CD4-positive, alpha-beta memory T cell (primary cell): Measurements from ENCODE around the gene PNMT. TPM values are rescaled to one million over a fixed set of nuclear protein-coding genes. Genes with fewer than 3 reads are reported as not detected.
"Not testable (repeated sequence)": the region's sequence is repeated elsewhere in the genome, so short reads cannot be mapped to it uniquely, and the experiment has no call there.

Source experiments
- CTCF ChIA-PET: fragments of 350-600 bp; sonication (Branson Sonifier 250); formaldehyde crosslinking; loops from one replicate; lab custom pipeline; 2021; ENCODE audit warnings: inconsistent platforms; ENCODE audit not compliant: partially characterized antibody; lab: Charles Lee
- POLR2A ChIA-PET: fragments of 350-600 bp; sonication (Branson Sonifier 250); formaldehyde crosslinking; loops from one replicate; lab custom pipeline; 2021; ENCODE audit not compliant: partially characterized antibody; lab: Charles Lee
- DNase-seq, 5 donors: peaks; one replicate each; pipeline versions ENCODE4 v3.0.0 to v3.0.0-alpha.2; 2020 to 2022; ENCODE audit warnings: mixed read lengths in 1 of 5
- H3K27ac ChIP-seq: one replicate; pipeline ENCODE4 v1.7.0; 2013; ENCODE audit warnings: low read depth, low read length
- H3K27me3 ChIP-seq: 2 replicates; pipeline ENCODE4 v1.7.0; 2013; ENCODE audit warnings: mild to moderate bottlenecking, low read length, moderate library complexity; ENCODE audit not compliant: insufficient read depth
- H3K36me3 ChIP-seq: 2 replicates; pipeline ENCODE4 v1.7.0; 2013; ENCODE audit warnings: mild to moderate bottlenecking, low read length, moderate library complexity; ENCODE audit not compliant: insufficient read depth
- H3K4me1 ChIP-seq: 2 replicates; pipeline ENCODE4 v1.7.0; 2013; ENCODE audit warnings: mild to moderate bottlenecking, low read length, moderate library complexity; ENCODE audit not compliant: insufficient read depth
- H3K4me3 ChIP-seq, 2 donors: one replicate each; pipeline ENCODE4 v1.7.0; 2013; ENCODE audit warnings: low read length in 2 of 2, mild to moderate bottlenecking in 1 of 2
- H3K9me3 ChIP-seq, 2 donors: one replicate each; pipeline ENCODE4 v1.7.0; 2013; ENCODE audit warnings: low read length in 2 of 2, control low read depth in 1 of 2; ENCODE audit not compliant: control insufficient read depth in 1 of 2
- H3K27ac Mint-ChIP-seq, 7 donors: one replicate each; pipeline ENCODE4 v1.8.0; 2020 to 2021; ENCODE audit warnings: mixed read lengths in 7 of 7, mild to moderate bottlenecking in 6 of 7, inconsistent platforms in 3 of 7, moderate library complexity in 3 of 7
- H3K27me3 Mint-ChIP-seq, 2 donors: one replicate each; pipeline ENCODE4 v1.8.0; 2020 to 2021; ENCODE audit warnings: mixed read lengths in 2 of 2
- H3K36me3 Mint-ChIP-seq, 2 donors: one replicate each; pipeline ENCODE4 v1.8.0; 2020 to 2021; ENCODE audit warnings: mixed read lengths in 2 of 2, inconsistent platforms in 1 of 2, mild to moderate bottlenecking in 1 of 2
- H3K4me1 Mint-ChIP-seq, 4 donors: one replicate each; pipeline ENCODE4 v1.8.0; 2020 to 2021; ENCODE audit warnings: mixed read lengths in 4 of 4, mild to moderate bottlenecking in 1 of 4
- H3K4me3 Mint-ChIP-seq, 8 donors: one replicate each; pipeline ENCODE4 v1.8.0; 2020 to 2021; ENCODE audit warnings: mixed read lengths in 8 of 8, mild to moderate bottlenecking in 7 of 8, moderate library complexity in 6 of 8, inconsistent platforms in 3 of 8
- H3K9me3 Mint-ChIP-seq, 8 donors: one replicate each; pipeline ENCODE4 v1.8.0; 2020 to 2021; ENCODE audit warnings: mixed read lengths in 8 of 8, mild to moderate bottlenecking in 5 of 8, inconsistent platforms in 3 of 8, moderate library complexity in 1 of 8
- intact Hi-C: fragments of 100-400 bp; cut with micrococcal nuclease; formaldehyde crosslinking; loops from one replicate; pipeline ENCODE4 v1.15.1; 2023
- polyA plus RNA-seq, 2 donors: library from polyadenylated mRNA; unstranded; fragments of 300-500 nt; fragmentation: Illumina TruSeq; gene quantifications; one replicate each; pipeline ENCODE4 v1.2.3, GENCODE V29; 2021
- total RNA-seq, 2 experiments: library from RNA; stranded (reverse); gene quantifications; one replicate each; pipeline ENCODE4 v1.2.3, GENCODE V29; 2021

The PNMT gene
- total and polyA plus RNA-seq, 4 experiments from 2014 or later: 0.55 TPM; not detected in 3

DNA sequence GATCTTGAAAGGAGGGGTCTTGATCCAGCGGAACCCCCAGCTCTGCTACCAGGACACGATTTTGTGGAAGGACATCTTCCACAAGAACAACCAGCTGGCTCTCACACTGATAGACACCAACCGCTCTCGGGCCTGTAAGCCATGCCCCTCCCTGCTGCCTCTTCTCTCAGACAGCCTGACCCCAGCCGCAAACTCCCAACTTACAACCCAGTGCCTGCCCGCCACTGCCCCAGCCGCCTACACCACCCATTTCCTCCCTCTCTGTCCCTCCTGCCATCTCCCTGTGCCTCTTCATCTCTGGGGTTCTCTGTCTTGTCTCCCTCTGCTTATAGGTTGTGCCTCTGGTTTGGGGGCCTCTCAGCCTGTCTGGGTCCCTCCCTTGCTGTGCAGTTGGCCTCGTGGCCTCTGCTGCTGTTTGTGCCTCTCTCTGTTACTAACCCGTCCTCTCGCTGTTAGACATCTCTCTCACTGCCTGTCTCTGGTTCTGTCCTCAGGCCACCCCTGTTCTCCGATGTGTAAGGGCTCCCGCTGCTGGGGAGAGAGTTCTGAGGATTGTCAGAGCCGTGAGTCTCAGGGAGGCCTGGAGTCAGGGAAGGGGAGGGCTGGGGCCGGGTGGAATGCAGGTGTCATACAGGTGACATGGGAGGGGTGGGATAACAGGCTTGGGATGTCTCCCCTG is 41.2 kb downstream of the PNMT start:
- H3K27ac ChIP-seq: no peak overlapping the region
- no peaks in the 10 kb centered on the region for H3K27me3 ChIP-seq
- peak overlapping the region in 1 of 8 donors; percentile 29 for H3K4me3 Mint-ChIP-seq
- CTCF ChIA-PET: no interaction called here
- no peaks in the 10 kb centered on the region for H3K36me3 ChIP-seq
- peaks cover 8 to 32% (median 15%) of the 10 kb centered on the region in 4 donors for H3K4me1 Mint-ChIP-seq
- H3K4me3 ChIP-seq: no peak overlapping the region
- peak overlapping the region in 3 of 7 donors; percentile 43 to 85 (median 84) for H3K27ac Mint-ChIP-seq
- no peaks in the 10 kb centered on the region for H3K9me3 Mint-ChIP-seq
- H3K36me3 Mint-ChIP-seq: no peaks in the 10 kb centered on the region
- POLR2A ChIA-PET: interaction anchor here (1.1 kb wide), 1 partner anchor 21 kb away, joined by 3 read pairs; the partner anchor contains the start of gene PGAP3
- peaks cover 20% of the 10 kb centered on the region for H3K4me1 ChIP-seq
- no peak for DNase-seq
- H3K27me3 Mint-ChIP-seq: no peaks in the 10 kb centered on the region
- H3K9me3 ChIP-seq: no peaks in the 10 kb centered on the region
- intact Hi-C loops: no loop called here

DNA sequence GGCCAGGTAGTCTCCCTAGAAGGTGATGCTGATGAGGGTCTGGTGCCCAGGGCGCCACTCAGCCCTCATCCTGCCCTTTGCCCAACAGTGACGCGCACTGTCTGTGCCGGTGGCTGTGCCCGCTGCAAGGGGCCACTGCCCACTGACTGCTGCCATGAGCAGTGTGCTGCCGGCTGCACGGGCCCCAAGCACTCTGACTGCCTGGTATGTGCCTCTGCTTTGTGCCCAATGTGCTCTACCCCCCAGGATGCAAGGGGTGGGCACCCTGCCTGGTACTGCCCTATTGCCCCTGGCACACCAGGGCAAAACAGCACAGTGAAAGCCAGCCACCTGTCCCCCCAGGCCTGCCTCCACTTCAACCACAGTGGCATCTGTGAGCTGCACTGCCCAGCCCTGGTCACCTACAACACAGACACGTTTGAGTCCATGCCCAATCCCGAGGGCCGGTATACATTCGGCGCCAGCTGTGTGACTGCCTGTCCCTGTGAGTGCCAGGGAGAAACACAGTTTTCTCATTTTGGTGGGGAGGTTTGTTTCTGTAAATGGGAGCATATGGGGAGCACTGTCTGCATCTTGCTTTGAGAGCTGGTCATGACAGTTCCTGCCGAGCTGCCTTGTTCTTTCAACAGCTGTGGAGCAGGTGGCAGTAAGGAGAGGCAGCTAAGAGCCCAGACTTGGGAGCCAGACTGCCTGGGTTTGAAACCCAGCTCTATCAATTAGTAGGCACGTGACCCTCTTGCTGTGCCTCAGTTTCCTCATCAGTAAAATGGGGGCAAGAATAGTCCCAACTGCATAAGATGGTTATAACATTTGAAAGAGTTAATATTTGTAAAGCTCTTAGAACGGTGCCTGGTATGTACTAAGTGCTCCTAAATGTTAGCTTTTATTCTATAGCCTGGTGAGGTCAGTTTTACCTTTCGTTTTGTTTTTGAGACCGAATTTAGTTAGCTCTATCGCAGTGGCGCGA is 42.0 kb downstream of the PNMT start:
- Histone ChIP-seq H3K4me1 (peaks cover 20% of the 10 kb centered on the region), H3K36me3 (no peaks in the 10 kb centered on the region), H3K4me3 (no peak overlapping the region), H3K27me3 (no peaks in the 10 kb centered on the region), H3K9me3 (no peaks in the 10 kb centered on the region), H3K27ac (no peak overlapping the region)
- POLR2A ChIA-PET: no interaction called here
- CTCF ChIA-PET: interaction anchor here (0.9 to 1.4 kb wide), 3 partner anchors 19 to 88 kb away, joined by 3 to 6 read pairs (median 3); no protein-coding TSS in a partner anchor
- H3K4me1 Mint-ChIP-seq: peaks cover 8 to 32% (median 13%) of the 10 kb centered on the region in 4 donors
- intact Hi-C loops: no loop called here
- H3K9me3 Mint-ChIP-seq: no peaks in the 10 kb centered on the region
- DNase-seq: no peak
- no peak overlapping the region for H3K27ac Mint-ChIP-seq
- H3K36me3 Mint-ChIP-seq: no peaks in the 10 kb centered on the region
- no peak overlapping the region for H3K4me3 Mint-ChIP-seq
- no peaks in the 10 kb centered on the region for H3K27me3 Mint-ChIP-seq

GRCh38 chr17:39711071-39711470 is 42.8 kb downstream of the PNMT start:
- CTCF ChIA-PET: interaction anchor here (0.9 to 1.4 kb wide), 3 partner anchors 18 to 89 kb away, joined by 3 to 6 read pairs (median 3); no protein-coding TSS in a partner anchor
- H3K27me3 Mint-ChIP-seq: not testable (repeated sequence)

DNA sequence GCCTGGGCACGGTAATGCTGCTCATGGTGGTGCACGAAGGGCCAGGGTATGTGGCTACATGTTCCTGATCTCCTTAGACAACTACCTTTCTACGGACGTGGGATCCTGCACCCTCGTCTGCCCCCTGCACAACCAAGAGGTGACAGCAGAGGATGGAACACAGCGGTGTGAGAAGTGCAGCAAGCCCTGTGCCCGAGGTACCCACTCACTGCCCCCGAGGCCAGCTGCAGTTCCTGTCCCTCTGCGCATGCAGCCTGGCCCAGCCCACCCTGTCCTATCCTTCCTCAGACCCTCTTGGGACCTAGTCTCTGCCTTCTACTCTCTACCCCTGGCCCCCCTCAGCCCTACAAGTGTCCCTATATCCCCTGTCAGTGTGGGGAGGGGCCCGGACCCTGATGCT is 43.6 kb downstream of the PNMT start:
- H3K27ac Mint-ChIP-seq: no peak overlapping the region
- DNase-seq: no peak
- POLR2A ChIA-PET: no interaction called here
- peaks cover 6 to 25% (median 7%) of the 10 kb centered on the region in 4 donors for H3K4me1 Mint-ChIP-seq
- Histone ChIP-seq H3K36me3 (no peaks in the 10 kb centered on the region), H3K9me3 (no peaks in the 10 kb centered on the region), H3K4me1 (peaks cover 15% of the 10 kb centered on the region), H3K27ac (no peak overlapping the region), H3K27me3 (no peaks in the 10 kb centered on the region), H3K4me3 (no peak overlapping the region)
- CTCF ChIA-PET: no interaction called here
- no peaks in the 10 kb centered on the region for H3K27me3 Mint-ChIP-seq
- no peaks in the 10 kb centered on the region for H3K9me3 Mint-ChIP-seq
- H3K36me3 Mint-ChIP-seq: no peaks in the 10 kb centered on the region
- peak overlapping the region in 1 of 8 donors; percentile 57 for H3K4me3 Mint-ChIP-seq
- intact Hi-C loops: no loop called here

More at GRCh38 chr17:39711071-39711470, 42.8 kb downstream of the PNMT start:
- H3K27ac ChIP-seq, H3K36me3 Mint-ChIP-seq, intact Hi-C loops, DNase-seq, H3K36me3 ChIP-seq, H3K4me3 ChIP-seq, H3K9me3 Mint-ChIP-seq, H3K27ac Mint-ChIP-seq, H3K9me3 ChIP-seq, H3K4me3 Mint-ChIP-seq, H3K27me3 ChIP-seq, POLR2A ChIA-PET: not testable (repeated sequence)
- peaks cover 8 to 32% (median 13%) of the 10 kb centered on the region in 4 donors for H3K4me1 Mint-ChIP-seq
- peaks cover 20% of the 10 kb centered on the region for H3K4me1 ChIP-seq

DNA sequence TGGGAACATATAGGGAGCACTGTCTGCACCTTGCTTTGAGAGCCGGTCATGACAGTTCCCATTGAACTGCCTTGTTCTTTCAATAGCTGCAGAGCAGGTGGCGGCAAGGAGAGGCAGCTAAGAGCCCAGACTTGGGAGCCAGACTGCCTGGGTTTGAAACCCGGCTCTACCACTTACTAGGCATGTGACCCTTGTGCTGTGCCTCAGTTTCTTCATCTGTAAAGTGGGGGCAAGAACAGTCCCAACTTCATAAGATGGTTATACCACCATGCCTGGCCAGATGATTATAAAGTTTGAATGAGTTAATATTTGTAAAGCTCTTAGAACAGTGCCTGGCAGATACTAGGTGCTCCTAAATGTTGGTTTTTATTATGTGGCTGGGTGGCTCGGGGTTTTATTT is 46.0 kb downstream of the PNMT start:
- no peaks in the 10 kb centered on the region for H3K9me3 Mint-ChIP-seq
- no peaks in the 10 kb centered on the region for H3K36me3 Mint-ChIP-seq
- no peaks in the 10 kb centered on the region for H3K9me3 ChIP-seq
- H3K27me3 ChIP-seq: no peaks in the 10 kb centered on the region
- POLR2A ChIA-PET: interaction anchor here (1.0 kb wide), 1 partner anchor 12 kb away, joined by 3 read pairs; no protein-coding TSS in a partner anchor
- H3K4me1 Mint-ChIP-seq: peaks cover 0 to 4% (median 0%) of the 10 kb centered on the region in 4 donors
- H3K4me1 ChIP-seq: no peaks in the 10 kb centered on the region
- no peak for DNase-seq
- H3K4me3 ChIP-seq: no peak overlapping the region
- H3K27ac ChIP-seq: no peak overlapping the region
- no peaks in the 10 kb centered on the region for H3K36me3 ChIP-seq
- no peak overlapping the region for H3K4me3 Mint-ChIP-seq
- intact Hi-C loops: no loop called here
- H3K27me3 Mint-ChIP-seq: no peaks in the 10 kb centered on the region
- H3K27ac Mint-ChIP-seq: no peak overlapping the region
- CTCF ChIA-PET: no interaction called here

GRCh38 chr17:39715375-39716072 is 47.3 kb downstream of the PNMT start:
- Histone ChIP-seq H3K36me3 (no peaks in the 10 kb centered on the region), H3K27ac (no peak overlapping the region), H3K27me3 (no peaks in the 10 kb centered on the region), H3K4me1 (no peaks in the 10 kb centered on the region), H3K9me3 (no peaks in the 10 kb centered on the region), H3K4me3 (no peak overlapping the region)
- no peaks in the 10 kb centered on the region for H3K9me3 Mint-ChIP-seq
- H3K27me3 Mint-ChIP-seq: no peaks in the 10 kb centered on the region
- no peak overlapping the region for H3K27ac Mint-ChIP-seq
- H3K4me1 Mint-ChIP-seq: no peaks in the 10 kb centered on the region
- CTCF ChIA-PET: no interaction called here
- no peak overlapping the region for H3K4me3 Mint-ChIP-seq
- no peaks in the 10 kb centered on the region for H3K36me3 Mint-ChIP-seq
- no peak for DNase-seq
- intact Hi-C loops: no loop called here
- POLR2A ChIA-PET: interaction anchor here (1.2 kb wide), 1 partner anchor 14 kb away, joined by 3 read pairs; no protein-coding TSS in a partner anchor
